T-helper 1 cell treated with Interleukin-12 subunit alpha and Interleukin-12 subunit beta and Interleukin-4 antibody, amounts not matched to agents 30 μg/mL and 1 μg/mL, for 36 hours (primary cell): ENCODE measurements around the gene NNT.
"Not testable (repeated sequence)": the region's sequence is repeated elsewhere in the genome, so short reads cannot be mapped to it uniquely, and the experiment has no call there.

ENCODE experiments used
- H3K27ac Mint-ChIP-seq: one replicate; pipeline ENCODE4 v1.8.0; 2021; ENCODE audit warnings: mild to moderate bottlenecking, mixed read lengths
- H3K27me3 Mint-ChIP-seq: one replicate; pipeline ENCODE4 v1.8.0; 2021; ENCODE audit warnings: low read depth, mixed read lengths
- H3K36me3 Mint-ChIP-seq: one replicate; pipeline ENCODE4 v1.8.0; 2021; ENCODE audit warnings: low read depth, mixed read lengths
- H3K4me1 Mint-ChIP-seq: one replicate; pipeline ENCODE4 v1.8.0; 2021; ENCODE audit warnings: low read depth, mixed read lengths
- H3K4me3 Mint-ChIP-seq: one replicate; pipeline ENCODE4 v1.8.0; 2021; ENCODE audit warnings: mild to moderate bottlenecking, moderate library complexity, mixed read lengths
- H3K9me3 Mint-ChIP-seq: one replicate; pipeline ENCODE4 v1.8.0; 2021; ENCODE audit warnings: mixed read lengths

The NNT gene

GRCh38 chr5:43683884-43684471 lies 81.0 kb downstream of the NNT start:
- Mint-ChIP-seq H3K27ac (no peak overlapping the region), H3K9me3 (peaks cover 4% of the 10 kb centered on the region), H3K27me3 (no peaks in the 10 kb centered on the region), H3K4me1 (peaks cover 2% of the 10 kb centered on the region), H3K4me3 (no peak overlapping the region), H3K36me3 (peaks cover 22% of the 10 kb centered on the region)

- Mint-ChIP-seq H3K9me3 (peaks cover 10% of the 10 kb centered on the region), H3K36me3 (peaks cover 27% of the 10 kb centered on the region), H3K4me1 (peaks cover 2% of the 10 kb centered on the region), H3K4me3 (no peak overlapping the region), H3K27me3 (no peaks in the 10 kb centered on the region), H3K27ac (no peak overlapping the region)
Measured at GRCh38 chr5:43685252-43685950, 82.4 kb downstream of the NNT start.

- H3K27ac Mint-ChIP-seq = no peak overlapping the region
- H3K36me3 Mint-ChIP-seq = peaks cover 27% of the 10 kb centered on the region
- peaks cover 2% of the 10 kb centered on the region for H3K4me1 Mint-ChIP-seq
- H3K9me3 Mint-ChIP-seq = peaks cover 10% of the 10 kb centered on the region
- no peak overlapping the region for H3K4me3 Mint-ChIP-seq
- no peaks in the 10 kb centered on the region for H3K27me3 Mint-ChIP-seq
Measured at GRCh38 chr5:43687275-43687674, 84.3 kb downstream of the NNT start.

- H3K9me3 Mint-ChIP-seq = peaks cover 33% of the 10 kb centered on the region
- H3K4me3 Mint-ChIP-seq = no peak overlapping the region
- H3K27me3 Mint-ChIP-seq = no peaks in the 10 kb centered on the region
- no peak overlapping the region for H3K27ac Mint-ChIP-seq
- peaks cover 44% of the 10 kb centered on the region for H3K36me3 Mint-ChIP-seq
- no peaks in the 10 kb centered on the region for H3K4me1 Mint-ChIP-seq
Measured at GRCh38 chr5:43691275-43691674, 88.3 kb downstream of the NNT start.

- no peaks in the 10 kb centered on the region for H3K4me1 Mint-ChIP-seq
- peaks cover 45% of the 10 kb centered on the region for H3K36me3 Mint-ChIP-seq
- H3K4me3 Mint-ChIP-seq = no peak overlapping the region
Measured at GRCh38 chr5:43691893-43692292, 88.9 kb downstream of the NNT start.

GRCh38 chr5:43693411-43693810 lies 90.4 kb downstream of the NNT start:
- Mint-ChIP-seq H3K27ac (no peak overlapping the region), H3K4me1 (no peaks in the 10 kb centered on the region), H3K27me3 (no peaks in the 10 kb centered on the region), H3K36me3 (peaks cover 48% of the 10 kb centered on the region), H3K9me3 (peaks cover 29% of the 10 kb centered on the region), H3K4me3 (no peak overlapping the region)

More at GRCh38 chr5:43691893-43692292, 88.9 kb downstream of the NNT start:
- Mint-ChIP-seq H3K9me3 (peaks cover 33% of the 10 kb centered on the region), H3K27ac (no peak overlapping the region), H3K27me3 (no peaks in the 10 kb centered on the region)

GRCh38 chr5:43694027-43694426 lies 91.0 kb downstream of the NNT start:
- Mint-ChIP-seq H3K4me3 (no peak overlapping the region), H3K4me1 (no peaks in the 10 kb centered on the region), H3K36me3 (peaks cover 42% of the 10 kb centered on the region), H3K27ac (no peak overlapping the region), H3K27me3 (no peaks in the 10 kb centered on the region), H3K9me3 (peaks cover 29% of the 10 kb centered on the region)

- not testable (repeated sequence) for H3K4me3 Mint-ChIP-seq, H3K4me1 Mint-ChIP-seq, H3K27ac Mint-ChIP-seq, H3K27me3 Mint-ChIP-seq
- peaks cover 38% of the 10 kb centered on the region for H3K36me3 Mint-ChIP-seq
- peaks cover 23% of the 10 kb centered on the region for H3K9me3 Mint-ChIP-seq
Measured at GRCh38 chr5:43696444-43696843, 93.5 kb downstream of the NNT start.

GRCh38 chr5:43699910-43700309 lies 96.9 kb downstream of the NNT start:
- no peak overlapping the region for H3K27ac Mint-ChIP-seq
- peaks cover 41% of the 10 kb centered on the region for H3K36me3 Mint-ChIP-seq
- no peak overlapping the region for H3K4me3 Mint-ChIP-seq

GRCh38 chr5:43700601-43701000 lies 97.6 kb downstream of the NNT start:
- no peak overlapping the region for H3K27ac Mint-ChIP-seq
- H3K4me1 Mint-ChIP-seq = no peaks in the 10 kb centered on the region
- H3K9me3 Mint-ChIP-seq = peaks cover 5% of the 10 kb centered on the region
- H3K36me3 Mint-ChIP-seq = peaks cover 40% of the 10 kb centered on the region
- H3K4me3 Mint-ChIP-seq = no peak overlapping the region
- H3K27me3 Mint-ChIP-seq = no peaks in the 10 kb centered on the region

More at GRCh38 chr5:43699910-43700309, 96.9 kb downstream of the NNT start:
- Mint-ChIP-seq H3K4me1 (no peaks in the 10 kb centered on the region), H3K9me3 (peaks cover 12% of the 10 kb centered on the region), H3K27me3 (no peaks in the 10 kb centered on the region)

- H3K36me3 Mint-ChIP-seq = peaks cover 35% of the 10 kb centered on the region
- H3K9me3 Mint-ChIP-seq = no peaks in the 10 kb centered on the region
- no peaks in the 10 kb centered on the region for H3K27me3 Mint-ChIP-seq
- no peaks in the 10 kb centered on the region for H3K4me1 Mint-ChIP-seq
- H3K27ac Mint-ChIP-seq = no peak overlapping the region
- no peak overlapping the region for H3K4me3 Mint-ChIP-seq
Measured at GRCh38 chr5:43701227-43701626, 98.2 kb downstream of the NNT start.

- no peaks in the 10 kb centered on the region for H3K9me3 Mint-ChIP-seq
- no peaks in the 10 kb centered on the region for H3K27me3 Mint-ChIP-seq
- H3K36me3 Mint-ChIP-seq = peaks cover 29% of the 10 kb centered on the region
- H3K27ac Mint-ChIP-seq = no peak overlapping the region
- no peaks in the 10 kb centered on the region for H3K4me1 Mint-ChIP-seq
- H3K4me3 Mint-ChIP-seq = no peak overlapping the region
Measured at GRCh38 chr5:43702293-43702692, 99.3 kb downstream of the NNT start.

- no peak overlapping the region for H3K27ac Mint-ChIP-seq
- no peaks in the 10 kb centered on the region for H3K27me3 Mint-ChIP-seq
- H3K9me3 Mint-ChIP-seq = no peaks in the 10 kb centered on the region
- H3K4me3 Mint-ChIP-seq = no peak overlapping the region
- H3K36me3 Mint-ChIP-seq = peaks cover 26% of the 10 kb centered on the region
- H3K4me1 Mint-ChIP-seq = no peaks in the 10 kb centered on the region
Measured at GRCh38 chr5:43702815-43703214, 99.8 kb downstream of the NNT start.

- no peaks in the 10 kb centered on the region for H3K9me3 Mint-ChIP-seq
- peaks cover 26% of the 10 kb centered on the region for H3K36me3 Mint-ChIP-seq
- no peaks in the 10 kb centered on the region for H3K27me3 Mint-ChIP-seq
- H3K4me1 Mint-ChIP-seq = no peaks in the 10 kb centered on the region
- H3K4me3 Mint-ChIP-seq = no peak overlapping the region
- H3K27ac Mint-ChIP-seq = no peak overlapping the region
Measured at GRCh38 chr5:43704243-43704642, 101.3 kb downstream of the NNT start.

GRCh38 chr5:43706576-43706975 lies 103.6 kb downstream of the NNT start:
- not testable (repeated sequence) for H3K4me3 Mint-ChIP-seq, H3K27me3 Mint-ChIP-seq, H3K27ac Mint-ChIP-seq, H3K4me1 Mint-ChIP-seq, H3K9me3 Mint-ChIP-seq
- peaks cover 23% of the 10 kb centered on the region for H3K36me3 Mint-ChIP-seq
